KMS-11 (cell line): Measurements from ENCODE around the gene U2AF2.

ENCODE experiments used
- H2AFZ ChIP-seq: fragments of 200-600 bp; sonication (generic); 2 replicates; pipeline ENCODE4 v1.6.1; 2016; ENCODE audit warnings: antibody characterized with exemption, mixed run types, low read depth
- H3K27ac ChIP-seq: fragments of 200-600 bp; sonication (generic); 2 replicates; pipeline ENCODE4 v1.6.1; 2016; ENCODE audit warnings: mild to moderate bottlenecking, mixed run types
- H3K27me3 ChIP-seq: fragments of 200-600 bp; sonication (generic); 2 replicates; pipeline ENCODE4 v1.6.1; 2017; ENCODE audit warnings: mild to moderate bottlenecking, low read depth, mixed run types, moderate library complexity; ENCODE audit not compliant: insufficient read depth
- H3K36me3 ChIP-seq: fragments of 200-600 bp; sonication (generic); 2 replicates; pipeline ENCODE4 v1.6.1; 2017; ENCODE audit warnings: mild to moderate bottlenecking, mixed run types; ENCODE audit not compliant: insufficient read depth
- H3K4me1 ChIP-seq: fragments of 200-600 bp; sonication (generic); 2 replicates; pipeline ENCODE4 v1.6.1; 2016; ENCODE audit warnings: mild to moderate bottlenecking, low read depth, mixed run types; ENCODE audit not compliant: poor library complexity, severe bottlenecking
- H3K4me2 ChIP-seq: fragments of 200-600 bp; sonication (generic); 2 replicates; pipeline ENCODE4 v1.7.0; 2016; ENCODE audit warnings: mild to moderate bottlenecking, mixed run types
- H3K4me3 ChIP-seq: fragments of 200-600 bp; sonication (generic); IDR thresholded peaks from 2 replicates; pipeline ENCODE4 v1.6.1; 2017; ENCODE audit warnings: low read depth, low read length, mixed read lengths; ENCODE audit not compliant: insufficient read depth
- H3K79me2 ChIP-seq: fragments of 200-600 bp; sonication (generic); 2 replicates; pipeline ENCODE4 v1.6.1; 2016; ENCODE audit warnings: low read depth, mixed run types; ENCODE audit not compliant: insufficient read depth
- H3K9ac ChIP-seq: fragments of 200-600 bp; sonication (generic); 2 replicates; pipeline ENCODE4 v1.6.1; 2016; ENCODE audit warnings: mild to moderate bottlenecking, mixed run types
- H4K20me1 ChIP-seq: fragments of 200-600 bp; sonication (generic); 2 replicates; pipeline ENCODE4 v1.6.1; 2016; ENCODE audit warnings: mild to moderate bottlenecking, mixed run types; ENCODE audit not compliant: insufficient read depth
- CTCF ChIP-seq: fragments of 200-600 bp; sonication (generic); conservative IDR thresholded peaks from 2 replicates; pipeline ENCODE4 v1.6.1; 2017; ENCODE audit warnings: low read depth, mild to moderate bottlenecking, antibody characterized with exemption, low read length, moderate library complexity, mixed read lengths

U2AF2 gene

GRCh38 chr19:55626350-55626749, 28.5 kb upstream of the U2AF2 start:
- H2AFZ ChIP-seq: no peak overlapping the region
- no peaks in the 10 kb centered on the region; the same call in 1 of the 2 replicates for H3K27me3 ChIP-seq
- TF ChIP-seq CTCF: no peak
- no peak overlapping the region for H3K4me3 ChIP-seq
- H3K4me2 ChIP-seq: no peak overlapping the region
- H3K9ac ChIP-seq: no peak overlapping the region
- no peak overlapping the region for H3K27ac ChIP-seq
- H3K4me1 ChIP-seq: peaks cover 15% of the 10 kb centered on the region
- no peaks in the 10 kb centered on the region for H3K36me3 ChIP-seq
- H4K20me1 ChIP-seq: no peaks in the 10 kb centered on the region
- no peaks in the 10 kb centered on the region for H3K79me2 ChIP-seq

GRCh38 chr19:55632463-55632834, 22.4 kb upstream of the U2AF2 start:
- peaks cover 25% of the 10 kb centered on the region for H3K4me1 ChIP-seq
- H2AFZ ChIP-seq: peak overlapping the region; percentile 16; the same call in 1 of the 2 replicates
- no peaks in the 10 kb centered on the region for H4K20me1 ChIP-seq
- no peak overlapping the region for H3K9ac ChIP-seq
- no peaks in the 10 kb centered on the region; the same call in 1 of the 2 replicates for H3K27me3 ChIP-seq
- peaks cover 22% of the 10 kb centered on the region for H3K79me2 ChIP-seq
- peak; percentile 96 for TF ChIP-seq CTCF
- no peak overlapping the region for H3K4me2 ChIP-seq
- no peaks in the 10 kb centered on the region for H3K36me3 ChIP-seq
- H3K4me3 ChIP-seq: no peak overlapping the region
- H3K27ac ChIP-seq: no peak overlapping the region

GRCh38 chr19:55633861-55634260, 21.0 kb upstream of the U2AF2 start:
- Histone ChIP-seq H3K9ac (no peak overlapping the region), H3K27ac (no peak overlapping the region)

DNA sequence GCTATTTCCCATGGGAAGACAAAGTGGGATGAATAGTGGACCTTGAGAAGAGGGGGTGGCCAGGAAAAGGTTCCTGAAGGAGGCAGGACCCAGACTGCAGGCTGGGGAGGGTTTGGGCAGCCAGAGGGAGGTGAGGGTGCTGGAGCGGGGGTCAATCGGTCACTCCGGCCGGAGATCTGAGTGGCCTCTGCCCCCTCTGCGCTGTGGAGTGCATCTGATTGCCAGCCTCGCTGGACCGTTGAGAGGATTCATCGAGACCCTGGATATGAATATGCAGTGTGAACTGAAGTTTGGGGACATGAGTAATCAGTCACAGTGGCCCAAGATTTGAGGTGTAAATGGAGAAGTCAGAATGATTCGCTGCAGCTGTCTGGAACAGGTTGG, 19.5 kb upstream of the U2AF2 start:
- Histone ChIP-seq H3K4me1 (peaks cover 30% of the 10 kb centered on the region), H3K4me3 (peak overlapping the region; percentile 64), H3K36me3 (no peaks in the 10 kb centered on the region), H3K4me2 (peak overlapping the region; percentile 97), H3K9ac (peak overlapping the region; percentile 84), H2AFZ (no peak overlapping the region), H3K27ac (peak overlapping the region; percentile 60), H3K79me2 (peaks cover 26% of the 10 kb centered on the region), H3K27me3 (no peaks in the 10 kb centered on the region), H4K20me1 (no peaks in the 10 kb centered on the region)
- no peak for TF ChIP-seq CTCF

More at GRCh38 chr19:55633861-55634260, 21.0 kb upstream of the U2AF2 start:
- H3K4me2 ChIP-seq: no peak overlapping the region; the same call in 1 of the 2 replicates
- H3K79me2 ChIP-seq: peaks cover 26% of the 10 kb centered on the region
- H2AFZ ChIP-seq: peak overlapping the region; percentile 86; the same call in 1 of the 2 replicates
- H3K4me3 ChIP-seq: no peak overlapping the region
- TF ChIP-seq CTCF: no peak
- no peaks in the 10 kb centered on the region for H3K36me3 ChIP-seq
- peaks cover 30% of the 10 kb centered on the region for H3K4me1 ChIP-seq
- H4K20me1 ChIP-seq: no peaks in the 10 kb centered on the region
- no peaks in the 10 kb centered on the region; the same call in 1 of the 2 replicates for H3K27me3 ChIP-seq
